Keratinocyte (primary cell): Measurements from ENCODE around the gene SP4. TPM values are rescaled to one million over a fixed set of nuclear protein-coding genes. Genes with fewer than 3 reads are reported as not detected.

Source experiments
- DNase-seq: peaks from one replicate; pipeline ENCODE4 v3.0.0-alpha.2; 2011; ENCODE audit warnings: low read depth, missing footprints, low spot score
- FAIRE-seq: peaks from 2 replicates; lab custom pipeline; 2011; peaks lifted over from hg19 to GRCh38; lab: Jason Lieb, UNC
- H2AFZ ChIP-seq: 2 replicates; pipeline ENCODE4 v1.6.0; 2012; ENCODE audit warnings: low read length, control low read depth, inconsistent platforms; ENCODE audit not compliant: control insufficient read depth
- H3K27ac ChIP-seq: 2 replicates; pipeline ENCODE4 v1.5.1; 2011; ENCODE audit warnings: low read length; ENCODE audit not compliant: control insufficient read depth, insufficient read depth
- H3K27me3 ChIP-seq: 3 replicates; pipeline ENCODE4 v1.6.0; 2011; ENCODE audit warnings: low read length; ENCODE audit not compliant: control insufficient read depth, insufficient read depth; ENCODE audit errors: extremely low read depth
- H3K36me3 ChIP-seq, 2 experiments: 2 replicates in 1 of 2; 3 replicates in 1 of 2; pipeline ENCODE4 v1.5.1; 2011; ENCODE audit warnings: low read length in 2 of 2, mild to moderate bottlenecking in 1 of 2; ENCODE audit not compliant: control insufficient read depth in 2 of 2, insufficient read depth in 2 of 2; ENCODE audit errors: extremely low read depth in 1 of 2
- H3K4me1 ChIP-seq: 3 replicates; pipeline ENCODE4 v1.5.1; 2011; ENCODE audit warnings: low read length; ENCODE audit not compliant: control insufficient read depth, insufficient read depth; ENCODE audit errors: extremely low read depth
- H3K4me2 ChIP-seq: 3 replicates; pipeline ENCODE4 v1.6.0; 2011; ENCODE audit warnings: low read depth, low read length; ENCODE audit not compliant: control insufficient read depth, insufficient read depth; ENCODE audit errors: extremely low read depth
- H3K4me3 ChIP-seq, 3 experiments: fragments of 200-600 bp in 1 of 3; sonication (generic) in 1 of 3; 2 replicates in 2 of 3; 3 replicates in 1 of 3; pipeline ENCODE4 v1.5.1; 2011 to 2016; ENCODE audit warnings: low read length in 3 of 3, mild to moderate bottlenecking in 3 of 3, control low read depth in 2 of 3, inconsistent platforms in 1 of 3, low read depth in 1 of 3, mixed read lengths in 1 of 3, mixed run types in 1 of 3, moderate library complexity in 1 of 3; ENCODE audit not compliant: control insufficient read depth in 2 of 3, insufficient read depth in 2 of 3; ENCODE audit errors: extremely low read depth in 1 of 3
- H3K79me2 ChIP-seq: 2 replicates; pipeline ENCODE4 v1.6.0; 2012; ENCODE audit warnings: low read length; ENCODE audit not compliant: control insufficient read depth, insufficient read depth
- H3K9ac ChIP-seq: 3 replicates; pipeline ENCODE4 v1.6.0; 2011; ENCODE audit warnings: low read length; ENCODE audit not compliant: control insufficient read depth, insufficient read depth; ENCODE audit errors: extremely low read depth
- H3K9me1 ChIP-seq: 3 replicates; pipeline ENCODE4 v1.6.0; 2011; ENCODE audit warnings: low read length; ENCODE audit not compliant: control insufficient read depth, insufficient read depth; ENCODE audit errors: extremely low read depth
- H3K9me3 ChIP-seq: 2 replicates; pipeline ENCODE4 v1.5.1; 2012; ENCODE audit warnings: low read depth, low read length; ENCODE audit not compliant: control insufficient read depth
- H4K20me1 ChIP-seq: 3 replicates; pipeline ENCODE4 v1.6.0; 2011; ENCODE audit warnings: low read length; ENCODE audit not compliant: control insufficient read depth, insufficient read depth; ENCODE audit errors: extremely low read depth
- CTCF ChIP-seq, 3 experiments: IDR thresholded peaks in 1 of 3; conservative IDR thresholded peaks in 1 of 3; optimal IDR thresholded peaks in 1 of 3; 2 replicates in 2 of 3; 3 replicates in 1 of 3; pipeline versions ENCODE3 to v1.5.1; 2011; ENCODE audit warnings: low read length in 3 of 3, mild to moderate bottlenecking in 3 of 3, moderate library complexity in 2 of 3, control low read depth in 1 of 3, inconsistent platforms in 1 of 3; ENCODE audit not compliant: insufficient read depth in 2 of 3; ENCODE audit errors: extremely low read depth in 1 of 3
- EZH2 ChIP-seq: IDR thresholded peaks from one replicate; pipeline ENCODE4 v1.6.1; 2012; ENCODE audit warnings: inconsistent platforms, mild to moderate bottlenecking, low read length, moderate library complexity
- dilution Hi-C: fragments of 300-500 bp; cut with MboI; formaldehyde crosslinking; loops from one replicate; pipeline ENCODE4 v1.7.0; 2020; ENCODE audit warnings: low sequenced_read_pairs; ENCODE audit not compliant: extremely low pct_ligation_motif_present
- polyA plus RNA-seq, 5 experiments: library from polyadenylated mRNA; depleted of rRNA in 3 of 5; stranded (reverse) in 3 of 5; stranded (forward) in 1 of 5; unstranded in 1 of 5; fragments of >200 nt; gene quantifications; 1 replicate in 1 of 5; 2 replicates in 3 of 5; 3 replicates in 1 of 5; pipeline versions ENCODE4 v1.2.1 to v1.2.3, GENCODE V29; 2011 to 2012; ENCODE audit warnings: missing spikeins in 2 of 5, low read depth in 1 of 5, low replicate concordance in 1 of 5

Gene SP4
- polyA plus RNA-seq, 1 donor (not counting 4 experiments of a cell fraction or from before 2014, with no cell fraction given), result 1.5 TPM

DNA sequence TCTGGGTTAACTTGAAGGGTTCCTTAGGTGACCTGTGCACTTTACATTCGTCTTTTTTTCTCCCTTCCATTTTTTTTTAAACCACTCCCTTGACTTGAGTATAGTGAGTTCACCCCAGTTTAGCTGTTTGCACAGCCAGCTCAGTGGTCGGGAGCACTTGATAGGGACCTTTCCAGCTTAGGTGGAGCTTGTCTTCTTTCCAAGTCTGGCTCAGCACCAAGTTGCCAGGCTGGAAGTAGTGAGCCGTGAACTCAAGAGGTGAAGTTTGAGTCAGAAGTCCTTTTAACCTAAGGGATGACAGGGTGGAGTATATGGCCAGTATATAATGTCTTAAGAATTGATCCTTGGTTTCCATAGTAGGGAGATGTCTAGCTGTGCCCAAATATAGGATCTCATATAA lies 122.2 kb downstream of the SP4 start:
- Histone ChIP-seq H3K27me3 (no peaks in the 10 kb centered on the region), H3K36me3 (no peaks in the 10 kb centered on the region), H3K9me1 (no peaks in the 10 kb centered on the region), H3K4me3 (no peak overlapping the region), H3K9me3 (no peaks in the 10 kb centered on the region), H2AFZ (no peak overlapping the region), H4K20me1 (no peaks in the 10 kb centered on the region), H3K27ac (no peak overlapping the region), H3K4me2 (no peak overlapping the region), H3K4me1 (no peaks in the 10 kb centered on the region), H3K9ac (no peak overlapping the region), H3K79me2 (no peaks in the 10 kb centered on the region)
- DNase-seq, result no peak
- dilution Hi-C loops, result no loop called here
- TF ChIP-seq CTCF (optimal IDR thresholded peaks at IDR 0.05 in 1 of 3, IDR thresholded peaks at IDR 0.05 in 1 of 3, conservative IDR thresholded peaks at IDR 0.05 in 1 of 3; ENCODE audit: extremely low read depth in 1 of 3, insufficient read depth in 2 of 3, low read length in 3 of 3), result no peak
- no peak for TF ChIP-seq EZH2
- no peak for FAIRE-seq

DNA sequence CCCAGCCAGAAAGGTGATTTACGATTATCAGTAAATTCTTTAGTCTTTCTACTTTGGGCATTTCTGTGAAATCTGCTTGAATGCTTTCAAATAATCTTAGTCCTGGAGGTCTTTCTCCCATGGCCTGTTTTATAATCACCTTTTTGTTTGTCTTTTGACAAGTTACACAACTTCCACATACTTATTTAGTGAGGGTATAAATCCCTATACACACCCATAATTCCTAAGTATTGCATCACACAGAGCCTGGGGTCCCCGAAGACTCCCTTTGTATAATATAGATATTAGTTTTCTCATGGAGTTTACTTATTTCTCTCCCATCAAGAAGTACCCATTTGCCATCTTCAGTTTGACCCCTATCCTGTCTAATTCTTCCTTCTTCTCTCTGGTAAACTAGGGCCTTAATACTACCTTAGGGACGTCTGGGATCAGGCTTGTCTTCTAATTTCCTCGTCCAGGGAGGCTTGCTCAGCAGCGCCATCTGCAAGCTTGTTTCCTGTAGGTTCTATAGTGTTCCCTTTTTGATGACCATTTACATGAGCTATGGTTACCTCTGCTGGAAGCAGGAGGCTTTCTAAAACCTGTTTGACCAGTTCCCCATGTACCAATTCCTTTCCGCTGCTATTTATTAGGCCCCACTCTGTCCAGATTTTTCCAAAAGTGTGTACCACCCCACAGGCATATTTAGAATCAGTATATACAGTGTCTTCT lies 123.1 kb downstream of the SP4 start:
- no peak for DNase-seq
- no peaks in the 10 kb centered on the region for H3K9me1 ChIP-seq
- H3K4me2 ChIP-seq, result no peak overlapping the region
- H2AFZ ChIP-seq, result no peak overlapping the region
- no peaks in the 10 kb centered on the region for H3K9me3 ChIP-seq
- H3K4me3 ChIP-seq, result no peak overlapping the region
- dilution Hi-C loops, result no loop called here
- no peaks in the 10 kb centered on the region for H4K20me1 ChIP-seq
- H3K36me3 ChIP-seq, result no peaks in the 10 kb centered on the region
- no peaks in the 10 kb centered on the region for H3K27me3 ChIP-seq
- TF ChIP-seq EZH2 (no peak), CTCF (optimal IDR thresholded peaks at IDR 0.05 in 1 of 3, IDR thresholded peaks at IDR 0.05 in 1 of 3, conservative IDR thresholded peaks at IDR 0.05 in 1 of 3; ENCODE audit: extremely low read depth in 1 of 3, insufficient read depth in 2 of 3, low read length in 3 of 3) (peak in 2 of 3 experiments; percentile 8 to 27)
- H3K4me1 ChIP-seq, result no peaks in the 10 kb centered on the region
- no peaks in the 10 kb centered on the region for H3K79me2 ChIP-seq
- H3K27ac ChIP-seq, result no peak overlapping the region
- no peak for FAIRE-seq
- H3K9ac ChIP-seq, result no peak overlapping the region
